Measurements from ENCODE around the gene PIK3CB.
"Not testable (repeated sequence)": the region's sequence is repeated elsewhere in the genome, so short reads cannot be mapped to it uniquely, and the experiment has no call there.

PIK3CB gene

GRCh38 chr3:138846824-138847223 is 12.1 kb upstream of the PIK3CB start:
- not testable (repeated sequence) for DNase-seq (ENCODE audit: low read depth)

DNA sequence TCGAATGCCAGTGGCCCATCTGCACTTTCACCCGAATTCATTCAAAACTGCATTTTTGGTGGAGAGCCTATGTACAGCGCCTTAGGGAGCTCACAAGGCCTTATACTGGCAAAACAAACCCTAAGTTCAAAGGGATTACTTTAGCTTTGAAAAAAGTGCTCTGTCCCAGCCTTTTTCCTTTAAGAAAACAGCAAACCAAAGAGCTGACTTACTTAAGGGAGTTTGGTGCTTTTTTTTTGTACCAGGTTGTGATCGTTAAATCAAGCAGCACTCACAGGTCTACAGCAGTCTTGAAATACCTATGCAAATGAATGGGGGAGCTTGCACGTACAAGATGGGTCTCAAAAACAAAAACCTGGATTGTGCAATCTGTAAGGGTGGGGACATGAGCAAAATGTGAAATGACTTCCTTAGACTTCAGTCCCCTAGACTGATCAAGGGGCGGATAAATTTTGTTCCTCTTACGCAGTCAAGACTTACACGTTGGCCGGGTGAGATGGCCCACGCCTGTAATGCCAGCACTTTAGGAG is 11.6 kb upstream of the PIK3CB start:
- no peak for DNase-seq (ENCODE audit: low read depth)

GRCh38 chr3:138845771-138846173 is 11.0 kb upstream of the PIK3CB start:
- no peak for DNase-seq (ENCODE audit: low read depth)

GRCh38 chr3:138845181-138845601 is 10.5 kb upstream of the PIK3CB start:
- DNase-seq (ENCODE audit: low read depth): no peak

DNA sequence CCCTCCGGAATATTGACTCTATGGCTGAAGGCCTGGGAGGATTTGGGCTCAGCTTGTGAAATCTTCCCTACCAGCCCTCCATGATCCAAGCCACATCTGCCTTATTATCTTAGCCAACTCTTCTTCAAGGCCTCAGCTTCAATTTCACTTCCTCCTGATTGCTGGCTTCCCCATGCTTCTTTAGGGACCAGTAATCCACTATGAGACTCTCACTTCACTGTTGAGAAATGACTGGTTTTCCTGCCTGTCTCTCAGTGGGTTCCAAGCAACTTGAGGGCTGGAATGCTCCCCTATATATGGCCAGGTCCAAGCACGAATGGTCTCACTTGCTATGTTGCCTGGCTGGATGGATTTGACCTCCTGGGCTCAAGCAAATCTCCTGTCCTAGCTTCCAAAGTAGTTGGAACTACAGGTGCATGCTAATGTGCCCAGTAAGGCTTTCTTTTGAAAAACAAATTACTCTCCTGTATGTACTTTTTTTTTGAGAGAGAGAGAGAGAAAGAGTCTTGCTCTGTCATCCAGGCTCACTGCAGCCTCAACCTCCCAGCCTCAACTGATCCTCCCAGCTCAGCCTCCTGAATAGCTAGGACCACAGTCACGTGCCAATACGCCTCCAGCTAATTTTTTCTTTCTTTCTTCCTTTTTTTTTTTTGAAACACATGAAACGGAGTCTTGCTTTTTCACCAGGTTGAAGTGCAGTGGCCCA is 7.9 kb upstream of the PIK3CB start:
- no peak for DNase-seq (ENCODE audit: low read depth)

DNA sequence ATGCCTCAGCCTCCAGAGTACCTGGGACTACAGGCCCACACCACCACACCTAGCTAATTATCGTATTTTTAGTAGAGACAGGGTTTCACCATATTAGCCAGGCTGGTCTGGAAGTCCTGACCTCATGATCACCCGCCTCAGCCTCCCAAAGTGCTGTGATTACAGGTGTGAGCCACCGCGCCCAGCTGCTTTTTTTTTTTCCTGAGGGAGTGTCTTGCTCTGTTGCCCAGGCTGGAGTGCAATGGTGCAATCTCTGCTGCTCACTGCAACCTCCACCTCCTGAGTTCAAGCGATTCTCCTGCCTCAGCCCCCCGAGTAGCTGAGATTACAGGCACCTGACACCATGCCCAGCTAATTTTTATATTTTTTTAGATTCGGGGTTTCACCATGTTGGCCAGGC is 3.7 kb upstream of the PIK3CB start:
- not testable (repeated sequence) for DNase-seq (ENCODE audit: low read depth)

GRCh38 chr3:138835846-138836245 is 1.1 kb upstream of the PIK3CB start:
- DNase-seq (ENCODE audit: low read depth): not testable (repeated sequence)

DNA sequence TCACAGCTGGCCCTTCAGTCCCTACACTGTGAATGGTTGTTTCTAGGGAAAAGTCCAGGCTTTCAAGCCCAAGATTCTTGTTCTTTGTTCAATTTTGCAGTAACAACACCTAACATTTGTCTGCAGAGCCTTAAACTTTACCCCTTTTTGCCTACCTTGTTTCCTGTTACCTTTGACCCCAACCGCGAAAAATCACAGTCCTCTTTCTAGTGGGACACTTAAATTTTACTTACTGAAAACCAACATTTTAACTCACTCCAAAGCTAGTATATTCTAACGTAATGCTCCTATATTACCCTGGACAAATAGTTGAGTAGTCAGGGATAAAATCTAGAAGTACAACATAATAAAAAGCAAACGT is 649 bp upstream of the PIK3CB start:
- DNase-seq (ENCODE audit: low read depth): no peak

- peak; percentile 9 for DNase-seq (ENCODE audit: low read depth)
Measured at GRCh38 chr3:138833899-138834595, 681 bp downstream of the PIK3CB start.

DNA sequence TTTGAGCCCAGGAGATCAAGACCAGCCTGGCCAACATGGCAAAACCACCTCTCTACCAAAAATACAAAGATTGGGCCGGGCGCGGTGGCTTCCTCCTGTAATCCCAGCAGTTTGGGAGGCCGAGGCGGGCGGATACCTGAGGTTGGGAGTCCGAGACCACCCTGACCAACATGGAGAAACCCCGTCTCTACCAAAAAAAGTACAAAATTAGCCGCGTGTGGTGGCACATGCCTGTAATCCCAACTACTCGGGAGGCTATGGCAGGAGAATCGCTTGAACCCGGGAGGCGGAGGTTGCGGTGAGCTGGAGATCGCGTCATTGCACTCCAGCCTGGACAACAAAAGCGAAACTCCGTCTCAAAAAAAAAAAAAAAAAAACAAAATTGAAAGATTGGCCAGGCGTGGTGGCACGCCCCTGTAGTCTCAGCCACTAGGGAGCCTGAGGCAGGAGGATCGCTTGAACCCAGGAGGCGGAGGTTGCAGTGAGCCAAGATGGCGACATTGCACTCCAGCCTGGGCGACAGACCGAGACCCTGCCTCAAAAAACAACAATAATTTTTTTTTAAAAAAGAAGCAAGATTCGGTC is 2.2 kb downstream of the PIK3CB start:
- DNase-seq (ENCODE audit: low read depth): not testable (repeated sequence)

GRCh38 chr3:138829886-138830510 is 4.7 kb downstream of the PIK3CB start:
- no peak for DNase-seq (ENCODE audit: low read depth)

DNA sequence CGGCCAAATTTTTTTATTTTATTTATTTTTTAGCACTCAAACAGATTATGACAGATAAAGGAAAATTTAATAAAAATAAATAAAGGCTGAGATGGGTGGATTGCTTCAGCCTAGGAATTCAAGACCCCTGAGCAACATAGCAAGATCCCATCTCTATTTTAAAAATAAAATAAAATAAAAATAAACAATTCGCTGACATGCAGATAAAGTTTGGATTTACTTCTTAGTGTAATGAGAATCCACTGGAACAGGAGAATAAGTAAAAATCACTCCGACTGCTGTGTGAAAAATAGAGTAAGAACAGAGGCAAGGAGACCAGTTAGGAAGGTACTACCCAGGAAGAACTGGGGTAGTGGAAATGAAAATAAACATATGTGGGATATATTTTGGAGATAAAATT is 5.6 kb downstream of the PIK3CB start:
- DNase-seq (ENCODE audit: low read depth): no peak

DNA sequence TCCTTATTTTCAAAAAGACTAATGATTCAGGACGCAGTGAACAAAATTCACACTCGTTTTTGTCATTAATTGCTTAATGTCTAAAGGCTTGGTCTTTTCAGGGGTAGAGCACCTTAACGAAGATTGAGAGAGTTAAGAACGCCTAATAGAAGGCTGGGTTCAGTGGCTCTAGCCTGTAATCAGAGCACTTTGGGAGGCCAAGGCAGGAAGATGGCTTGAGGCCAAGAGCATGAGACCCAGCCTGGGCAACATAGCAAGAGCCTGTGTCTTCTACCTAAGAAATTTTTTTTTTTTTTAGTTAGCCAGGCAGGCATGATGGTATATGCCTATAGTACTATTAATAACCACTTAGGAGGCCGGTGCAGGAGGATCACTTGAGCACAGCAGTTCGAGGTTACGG is 7.5 kb downstream of the PIK3CB start:
- no peak for DNase-seq (ENCODE audit: low read depth)

- DNase-seq (ENCODE audit: low read depth): no peak
Measured at GRCh38 chr3:138825336-138825735, 9.4 kb downstream of the PIK3CB start.

DNA sequence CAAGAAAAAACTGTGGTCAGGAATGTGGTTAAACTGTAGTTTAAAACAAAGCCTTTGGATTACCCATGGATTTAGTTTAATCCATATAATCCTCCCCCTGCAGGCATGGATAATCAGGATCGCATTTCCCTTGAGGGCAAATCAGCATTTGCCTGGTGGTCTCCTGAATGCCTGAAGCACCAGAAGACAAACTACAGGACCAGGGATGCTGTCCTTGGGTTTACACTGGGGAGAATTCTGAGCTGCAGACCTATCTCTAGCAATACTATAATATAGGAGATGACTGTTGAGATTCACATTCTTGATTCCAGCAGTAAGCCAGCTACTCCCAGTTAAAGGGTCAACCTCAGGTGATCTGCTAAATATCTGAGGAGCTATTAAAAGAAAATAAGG is 10.6 kb downstream of the PIK3CB start:
- no peak for DNase-seq (ENCODE audit: low read depth)

DNA sequence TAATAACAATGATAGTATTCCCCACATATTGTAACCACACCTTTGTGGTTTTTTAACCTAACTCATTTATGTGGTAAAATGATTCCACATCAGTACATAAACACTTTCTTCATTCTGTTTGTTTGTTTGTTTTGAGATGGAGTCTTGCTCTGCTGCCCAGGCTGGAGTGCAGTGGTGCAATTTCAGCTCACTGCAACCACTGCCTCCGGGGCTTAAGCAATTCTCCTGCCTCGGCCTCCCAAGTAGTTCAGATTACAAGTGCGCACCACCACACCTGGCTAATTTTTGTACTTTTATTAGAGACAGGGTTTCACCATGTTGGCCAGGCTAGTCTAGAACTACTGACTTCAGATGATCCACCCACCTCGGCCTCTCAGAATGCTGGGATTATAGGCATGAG is 14.3 kb downstream of the PIK3CB start:
- not testable (repeated sequence) for DNase-seq (ENCODE audit: low read depth)

DNA sequence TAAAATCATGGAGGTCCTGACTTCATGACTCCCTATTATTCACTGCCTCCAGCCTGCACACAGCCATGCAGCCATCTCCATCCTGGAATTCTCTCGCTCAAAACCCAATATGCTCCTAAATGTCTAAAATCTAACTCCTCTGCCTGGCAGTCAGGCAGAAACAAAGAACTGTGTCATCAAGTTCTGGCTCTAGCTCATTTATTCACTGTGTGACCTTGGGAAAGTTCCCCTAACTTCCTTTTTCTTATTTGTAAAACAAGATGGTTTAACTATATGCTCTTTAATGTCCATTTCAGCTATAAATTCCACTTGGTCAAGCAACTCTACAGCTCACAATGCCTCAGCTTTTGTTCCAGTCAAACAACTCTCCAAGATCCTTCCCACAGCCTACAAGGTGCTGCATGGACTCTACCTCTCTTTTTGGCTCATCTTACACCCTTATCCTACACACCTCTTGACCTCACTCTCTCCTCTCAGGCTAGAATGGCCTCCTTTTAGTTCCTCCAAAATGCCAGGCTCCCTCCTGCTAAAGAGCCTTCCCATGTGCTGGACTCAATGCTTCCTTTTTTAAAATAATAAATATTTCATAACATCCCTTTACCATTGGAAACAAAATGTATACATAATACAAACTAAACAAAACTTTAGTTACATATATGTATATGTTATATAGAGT is 16.4 kb downstream of the PIK3CB start:
- DNase-seq (ENCODE audit: low read depth): no peak

DNA sequence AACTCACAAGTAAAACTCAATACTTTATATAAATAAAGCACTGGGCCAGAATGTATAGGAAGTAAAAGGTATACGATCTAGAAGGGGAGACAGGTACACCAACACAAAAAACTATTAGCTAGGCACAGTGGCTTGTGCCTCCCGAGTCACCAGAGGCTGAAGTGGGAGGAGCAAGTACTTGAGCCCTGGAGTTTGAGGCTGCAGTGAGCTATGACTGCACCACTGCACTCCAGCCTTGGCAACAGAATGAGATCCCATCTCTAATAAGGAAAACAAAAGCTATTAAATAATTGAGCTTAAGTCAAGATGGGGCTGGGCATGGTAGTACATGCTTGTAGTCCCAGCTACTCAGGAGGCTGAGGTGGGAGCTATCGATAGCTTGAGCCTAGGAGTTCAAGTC is 17.0 kb downstream of the PIK3CB start:
- no peak for DNase-seq (ENCODE audit: low read depth)

GRCh38 chr3:138812806-138813205 is 21.9 kb downstream of the PIK3CB start:
- no peak for DNase-seq (ENCODE audit: low read depth)

- no peak for DNase-seq (ENCODE audit: low read depth)
Measured at GRCh38 chr3:138809500-138810256, 25.1 kb downstream of the PIK3CB start.

DNA sequence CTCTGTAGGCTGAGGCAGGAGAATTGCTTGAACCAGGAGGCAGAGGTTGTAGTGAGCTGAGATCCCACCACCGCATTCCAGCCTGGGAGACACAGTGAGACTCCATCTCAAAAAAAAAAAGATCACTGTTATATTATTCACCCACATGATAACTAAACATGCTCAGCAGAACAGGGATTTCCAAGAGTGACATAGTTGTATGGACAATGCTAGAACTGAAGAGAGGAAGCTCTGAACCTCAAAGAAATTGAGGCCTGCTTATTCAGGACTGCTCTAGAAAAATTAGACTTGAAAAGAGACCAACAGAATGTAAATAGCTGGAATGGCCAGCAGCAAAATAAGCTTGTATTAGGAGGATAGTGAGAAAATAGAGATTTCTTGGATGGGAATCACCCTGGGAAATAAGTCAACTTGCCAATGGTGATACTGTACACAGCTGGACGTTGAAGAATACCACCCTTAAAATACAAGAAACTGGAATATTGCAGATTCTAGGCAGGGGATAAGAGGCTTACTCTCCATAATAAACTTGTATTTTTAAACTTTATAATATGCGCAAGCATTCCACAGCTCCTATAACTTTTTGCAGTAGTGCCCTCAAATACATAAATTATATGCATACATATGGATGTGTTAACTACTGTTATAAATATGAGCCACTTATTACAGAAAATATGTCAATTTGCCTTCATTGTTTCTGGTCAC is 28.2 kb downstream of the PIK3CB start:
- no peak for DNase-seq (ENCODE audit: low read depth)
